ENCODE measurements around the gene POLE3. TPM values are rescaled to one million over a fixed set of nuclear protein-coding genes. Genes with fewer than 3 reads are reported as not detected.
"Not testable (repeated sequence)": the region's sequence is repeated elsewhere in the genome, so short reads cannot be mapped to it uniquely, and the experiment has no call there.

Gene POLE3
- total RNA-seq, 1 experiment from 2014 or later, result 81.1 TPM

DNA sequence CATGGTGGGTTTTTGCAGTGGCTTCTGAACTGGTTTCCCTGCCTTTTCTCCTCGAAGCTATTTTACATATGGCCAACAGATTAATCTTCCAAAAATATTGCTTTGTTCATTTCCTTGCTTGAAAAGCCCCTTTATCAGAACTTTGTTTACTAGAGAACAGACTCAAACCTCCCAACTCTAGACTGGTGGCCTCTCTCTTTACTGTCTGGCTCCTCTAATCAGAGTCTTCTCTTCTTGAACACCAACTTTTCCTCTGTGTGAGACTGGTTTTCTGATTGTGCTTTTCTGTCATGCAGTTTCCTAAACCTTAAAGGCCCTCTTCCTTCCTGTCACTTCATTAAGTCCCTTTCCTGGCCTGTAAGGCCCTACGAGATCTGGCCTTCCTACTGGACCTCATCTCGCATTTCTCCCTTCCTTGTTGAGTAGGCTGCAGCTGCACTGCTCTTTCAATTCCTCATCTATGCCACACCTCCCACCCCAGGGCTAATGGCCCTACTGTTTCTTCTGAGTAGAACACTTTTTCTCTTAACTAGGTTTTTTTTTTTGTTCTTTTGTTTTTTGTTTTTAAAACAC lies 5.8 kb upstream of the POLE3 start:
- no peak overlapping the region for H3K4me3 ChIP-seq
- no peaks in the 10 kb centered on the region for H3K27me3 ChIP-seq
- no peaks in the 10 kb centered on the region for H3K36me3 ChIP-seq
- no peaks in the 10 kb centered on the region for H3K9me3 ChIP-seq
- no peak for DNase-seq

DNA sequence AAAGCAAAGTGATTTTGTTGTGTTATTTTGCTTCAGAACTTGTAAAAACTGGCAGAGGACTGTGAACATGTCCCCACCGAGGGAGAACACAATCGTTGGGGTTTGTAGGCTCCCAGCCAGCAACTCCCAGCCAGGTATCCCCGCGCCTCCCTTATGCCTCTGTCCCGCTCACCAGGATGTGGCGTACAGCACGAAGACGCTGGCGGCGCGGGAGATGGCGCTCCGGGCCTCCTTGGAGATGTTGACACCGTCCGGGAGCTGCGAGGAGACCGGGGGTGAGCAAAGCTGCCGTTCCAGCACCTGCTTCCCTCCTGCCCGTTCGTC lies 630 bp downstream of the POLE3 start:
- no peaks in the 10 kb centered on the region for H3K9me3 ChIP-seq
- H3K27me3 ChIP-seq, result no peaks in the 10 kb centered on the region
- H3K4me3 ChIP-seq, result peak overlapping the region; percentile 70
- peaks cover 27% of the 10 kb centered on the region for H3K36me3 ChIP-seq
- DNase-seq, result no peak

DNA sequence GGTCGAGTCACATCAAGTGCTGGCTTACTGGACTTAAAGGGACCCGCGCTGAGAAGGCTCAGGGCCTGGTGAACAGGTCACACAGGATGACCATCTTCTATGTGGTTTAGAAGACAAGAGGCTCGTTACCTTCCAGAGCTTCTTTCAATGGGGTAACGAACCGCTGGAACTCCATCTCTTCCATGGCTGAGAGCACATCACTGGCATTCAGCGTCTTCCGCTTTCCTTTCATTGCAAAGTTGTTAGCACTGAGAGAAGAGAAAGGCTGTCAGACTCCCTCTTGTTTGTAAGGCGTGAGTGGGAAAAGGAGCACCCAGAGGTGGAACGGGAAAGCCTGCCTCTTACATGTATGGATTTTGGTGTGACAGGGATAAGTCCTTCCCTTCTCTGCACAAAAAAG lies 994 bp downstream of the POLE3 start:
- DNase-seq, result no peak
- no peaks in the 10 kb centered on the region for H3K9me3 ChIP-seq
- peak overlapping the region; percentile 70 for H3K4me3 ChIP-seq
- H3K27me3 ChIP-seq, result no peaks in the 10 kb centered on the region
- peaks cover 27% of the 10 kb centered on the region for H3K36me3 ChIP-seq

DNA sequence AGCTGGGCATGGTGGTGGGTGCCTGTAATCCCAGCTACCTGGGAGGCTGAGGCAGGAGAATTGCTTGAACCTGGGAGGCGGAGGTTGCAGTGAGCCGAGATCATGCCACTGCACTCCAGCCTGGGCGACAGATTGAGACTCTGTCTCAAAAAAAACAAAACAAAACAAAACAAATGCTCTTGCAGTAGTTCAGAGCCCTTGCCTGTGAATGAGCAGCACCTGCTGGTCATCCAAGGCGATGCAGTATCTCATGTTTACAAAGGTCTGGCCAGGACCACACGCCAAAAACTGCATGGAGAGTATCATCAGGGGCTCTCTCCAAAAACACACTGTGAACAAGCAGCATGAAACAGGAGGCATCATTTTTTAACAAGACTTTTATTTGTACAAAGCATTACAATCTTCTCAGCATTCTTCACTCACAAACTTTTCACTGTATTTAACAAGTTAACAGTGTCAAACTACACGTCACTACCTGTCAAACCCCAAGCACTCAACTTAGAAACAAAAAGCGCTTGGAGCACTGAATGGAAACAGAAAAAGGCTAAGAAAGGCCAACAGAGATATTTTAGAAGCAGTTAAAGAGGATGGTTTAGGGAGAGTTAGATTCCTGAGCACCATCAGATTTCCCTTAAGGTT lies 3.5 kb downstream of the POLE3 start:
- not testable (repeated sequence) for H3K27me3 ChIP-seq, H3K4me3 ChIP-seq, H3K9me3 ChIP-seq
- peak; percentile 59 for DNase-seq
- H3K36me3 ChIP-seq, result peaks cover 27% of the 10 kb centered on the region

DNA sequence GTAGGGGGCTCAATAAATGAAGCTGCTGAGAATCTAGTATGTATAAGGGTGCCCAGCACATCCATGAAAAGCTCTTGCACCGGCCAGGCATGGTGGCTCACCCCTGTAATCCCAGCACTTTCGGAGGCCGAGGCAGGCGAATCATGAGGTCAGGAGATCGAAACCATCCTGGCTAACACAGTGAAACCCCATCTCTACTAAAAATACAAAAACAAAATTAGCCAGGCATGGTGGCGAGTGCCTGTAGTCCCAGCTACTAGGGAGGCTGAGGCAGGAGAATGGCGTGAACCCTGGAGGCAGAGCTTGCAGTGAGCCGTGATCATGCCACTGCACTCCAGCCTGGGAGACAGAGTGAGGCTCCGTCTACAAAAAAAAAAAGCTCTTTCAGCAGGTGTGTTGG lies 4.1 kb downstream of the POLE3 start:
- peaks cover 27% of the 10 kb centered on the region for H3K36me3 ChIP-seq
- not testable (repeated sequence) for DNase-seq, H3K27me3 ChIP-seq, H3K4me3 ChIP-seq, H3K9me3 ChIP-seq

DNA sequence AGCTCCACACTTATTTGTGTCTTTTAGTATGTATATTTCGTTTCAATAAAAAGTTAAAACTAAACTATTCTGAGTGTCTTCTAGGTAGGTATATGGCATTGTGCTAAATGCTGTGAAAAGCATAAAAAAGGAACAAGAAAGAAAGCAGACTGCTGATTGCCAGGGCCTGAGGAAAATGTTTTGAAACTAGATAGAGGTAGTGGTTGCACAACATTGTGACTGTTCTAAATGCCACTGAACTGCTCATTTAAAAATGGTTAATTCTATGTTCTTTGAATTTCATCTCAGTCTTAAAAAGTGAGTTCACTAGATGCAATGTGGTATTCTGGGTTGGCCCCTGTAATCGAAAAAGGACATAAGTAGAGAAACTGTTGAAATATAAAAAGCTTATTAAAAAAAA lies 6.8 kb downstream of the POLE3 start:
- H3K9me3 ChIP-seq, result no peaks in the 10 kb centered on the region
- H3K27me3 ChIP-seq, result no peaks in the 10 kb centered on the region
- no peak overlapping the region for H3K4me3 ChIP-seq
- H3K36me3 ChIP-seq, result peaks cover 23% of the 10 kb centered on the region
- no peak for DNase-seq

DNA sequence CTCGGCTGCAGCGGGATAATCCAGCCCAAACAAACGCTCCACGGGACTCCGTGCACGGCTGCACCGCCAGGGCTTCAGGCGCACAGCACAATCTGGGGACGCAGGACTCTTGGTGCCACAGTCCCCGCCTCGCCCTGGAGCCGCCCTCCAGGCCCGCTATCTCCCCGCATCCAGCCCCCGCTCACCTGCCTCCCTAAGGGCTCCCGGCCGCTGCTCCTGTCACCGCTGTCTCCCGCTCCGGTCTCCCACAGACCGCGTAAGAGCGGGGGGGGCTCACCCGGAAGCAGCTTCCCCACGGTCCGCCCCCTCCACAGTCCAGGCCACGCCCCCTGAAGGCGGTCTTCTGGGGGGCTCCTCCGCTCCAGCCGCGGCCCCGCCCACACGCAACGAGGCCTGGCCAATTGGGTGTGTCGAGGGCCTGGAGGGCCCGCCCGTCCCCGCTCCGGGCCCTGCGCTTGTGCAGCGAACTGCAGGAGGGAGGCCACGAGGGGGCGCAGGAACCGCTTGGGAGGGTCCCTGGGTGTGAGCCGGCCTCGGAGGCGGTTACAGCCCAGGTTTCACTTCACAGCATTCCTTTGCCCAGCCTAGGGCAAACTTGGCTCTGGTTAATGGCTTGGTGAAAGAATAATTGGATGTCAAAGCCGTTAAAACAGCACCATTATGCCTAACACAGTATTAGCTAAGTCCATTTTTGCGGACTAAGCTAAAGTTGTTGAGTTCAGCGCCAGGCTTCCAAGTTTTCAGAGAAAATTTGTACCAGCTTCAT lies 9.3 kb downstream of the POLE3 start, which contains the start of gene ALAD:
Gene ALAD, minus strand, starts transcription at position 258 of the 766 bp plus-strand sequence. CDS start 7,725 bp downstream, outside the sequence.
- DNase-seq, result peak; percentile 98
- H3K9me3 ChIP-seq, result no peaks in the 10 kb centered on the region
- H3K27me3 ChIP-seq, result no peaks in the 10 kb centered on the region
- peaks cover 1% of the 10 kb centered on the region for H3K36me3 ChIP-seq
- H3K4me3 ChIP-seq, result peak within 1 kb of the TSS; percentile 73

DNA sequence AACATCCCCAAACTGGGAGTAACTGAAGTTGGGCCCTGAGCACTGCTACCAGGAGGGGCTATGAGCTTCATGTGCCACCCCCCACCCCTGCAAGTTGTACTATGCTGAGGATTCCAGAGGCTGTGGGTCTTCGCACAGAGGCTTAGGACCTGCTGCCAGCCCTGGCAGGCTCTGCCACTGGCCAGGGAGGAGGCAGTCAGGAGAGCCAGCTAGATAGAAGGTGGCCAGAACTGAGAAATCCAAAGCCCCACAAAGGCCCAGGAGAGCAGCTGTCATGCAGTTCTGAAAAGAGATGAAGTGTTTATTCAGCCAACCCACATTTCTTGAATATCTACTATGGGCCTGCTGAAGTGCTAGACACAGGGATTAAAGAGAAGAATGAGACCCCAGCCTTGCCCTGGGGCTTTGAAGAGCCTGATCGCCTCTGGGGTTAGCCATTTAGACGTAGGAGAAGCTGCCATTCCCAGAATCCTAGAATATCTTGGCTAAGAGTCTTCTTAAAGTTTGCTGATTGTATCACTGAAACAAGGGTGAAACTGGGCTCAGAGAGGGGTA lies 10.8 kb downstream of the POLE3 start:
- Histone ChIP-seq H3K4me3 (no peak overlapping the region; the same call in 1 of the 2 replicates), H3K27me3 (no peaks in the 10 kb centered on the region), H3K36me3 (no peaks in the 10 kb centered on the region), H3K9me3 (no peaks in the 10 kb centered on the region)
- no peak for DNase-seq

DNA sequence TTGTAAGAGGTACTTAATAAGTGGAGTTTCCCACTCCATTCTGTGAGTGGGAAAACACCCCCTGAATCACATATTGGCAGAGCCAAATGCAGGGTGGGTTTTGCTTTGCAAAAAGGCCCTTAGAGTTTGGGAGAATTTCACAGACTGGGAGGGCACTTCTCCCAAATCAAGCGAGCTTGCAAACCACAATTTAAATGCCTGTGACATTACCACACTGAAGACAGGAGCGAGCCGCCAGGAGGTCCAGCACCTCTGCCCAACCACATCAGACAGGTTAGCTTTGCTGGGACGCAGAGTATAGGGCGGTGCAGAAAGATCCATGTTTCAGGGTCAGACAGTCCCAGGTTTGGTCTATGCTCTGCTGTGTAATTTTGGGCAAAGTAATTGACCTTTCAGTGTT lies 11.7 kb downstream of the POLE3 start:
- Histone ChIP-seq H3K4me3 (no peak overlapping the region), H3K36me3 (no peaks in the 10 kb centered on the region), H3K9me3 (no peaks in the 10 kb centered on the region), H3K27me3 (no peaks in the 10 kb centered on the region)
- no peak for DNase-seq

DNA sequence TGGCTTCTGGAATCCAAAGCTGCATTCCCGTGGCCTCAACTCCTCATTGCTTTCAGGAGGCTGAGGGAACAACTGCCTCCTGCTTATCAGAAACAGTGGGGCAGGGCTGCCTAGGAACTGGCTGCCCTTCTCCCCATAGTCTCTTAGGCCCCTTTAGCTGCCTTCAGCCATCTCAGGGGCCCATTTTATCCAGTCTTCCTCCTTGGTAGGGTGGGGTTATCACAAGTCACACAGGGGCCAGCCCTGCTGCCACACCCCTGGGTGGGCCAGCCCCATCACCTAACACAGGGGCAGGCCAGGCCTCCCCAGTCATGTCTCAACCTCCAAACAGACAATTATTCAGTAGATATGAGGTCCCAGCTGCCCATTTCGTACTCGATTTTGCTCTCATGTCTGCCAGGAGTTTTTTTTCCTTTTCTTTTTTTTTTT lies 13.3 kb downstream of the POLE3 start:
- Histone ChIP-seq H3K9me3 (no peaks in the 10 kb centered on the region), H3K27me3 (no peaks in the 10 kb centered on the region)
- no peak for DNase-seq

DNA sequence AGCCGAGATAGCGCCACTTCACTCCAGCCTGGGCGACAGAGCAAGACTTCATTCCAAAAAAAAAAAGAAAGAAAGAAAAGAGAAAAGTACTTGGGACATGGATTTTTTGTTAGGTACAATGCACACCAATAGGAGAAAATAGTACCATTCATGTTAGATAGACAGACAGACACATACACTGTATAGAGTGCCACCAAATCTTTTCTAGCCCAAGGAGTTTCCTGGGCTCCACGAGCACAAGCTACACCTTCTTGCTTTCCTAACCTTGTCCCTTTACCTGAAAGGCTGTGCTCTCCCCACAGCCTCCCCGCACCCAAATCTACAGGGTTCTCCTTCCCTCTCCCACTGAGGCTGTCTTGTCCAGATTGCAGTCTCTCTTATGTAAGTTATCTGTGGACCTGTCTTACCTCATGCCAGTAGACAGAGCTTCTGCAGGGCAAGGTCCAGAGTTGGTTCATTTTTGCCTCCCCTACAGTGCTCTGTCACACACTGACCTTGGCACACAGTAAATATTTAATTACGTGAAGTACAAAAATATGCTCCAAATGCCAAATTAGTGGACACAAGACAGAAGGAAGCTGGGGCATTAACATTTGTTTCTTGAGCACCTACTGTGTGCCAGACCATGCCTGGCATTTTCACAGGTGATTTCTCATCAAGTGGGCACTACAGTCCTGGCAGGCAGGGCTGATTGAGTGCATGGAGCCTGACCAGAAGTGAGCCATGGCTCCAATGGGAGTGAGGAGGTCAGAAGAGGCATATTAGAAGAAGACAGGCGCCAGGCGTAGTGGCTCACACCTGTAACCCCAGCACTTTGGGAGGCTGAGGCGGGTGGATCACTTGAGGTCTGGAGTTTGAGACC lies 15.2 kb downstream of the POLE3 start:
- Histone ChIP-seq H3K9me3 (no peaks in the 10 kb centered on the region), H3K4me3 (no peak overlapping the region), H3K27me3 (no peaks in the 10 kb centered on the region), H3K36me3 (no peaks in the 10 kb centered on the region)
- DNase-seq, result no peak

More for the DNA sequence above, 13.3 kb downstream of the POLE3 start:
- Histone ChIP-seq H3K4me3 (no peak overlapping the region), H3K36me3 (no peaks in the 10 kb centered on the region)

DNA sequence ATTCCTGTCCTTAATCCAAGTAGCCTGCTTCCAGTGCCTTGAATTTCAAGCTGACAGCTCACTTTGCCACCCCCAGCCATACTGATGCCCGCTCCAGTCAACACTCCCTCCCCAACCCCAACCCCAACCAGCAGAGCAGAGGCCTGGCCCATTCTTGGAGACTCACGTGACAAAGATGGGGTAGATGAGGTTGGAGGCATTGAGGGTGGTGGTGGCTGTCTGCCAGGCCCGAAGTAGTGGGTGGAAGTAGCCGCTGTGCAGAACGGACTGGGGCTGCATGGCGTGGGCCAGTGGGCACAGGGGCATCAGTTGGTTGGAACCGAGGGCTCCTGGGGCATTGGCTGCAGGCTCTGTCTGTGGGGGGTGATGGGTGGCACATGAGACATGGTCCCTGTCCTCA lies 17.2 kb downstream of the POLE3 start:
- H3K36me3 ChIP-seq, result no peaks in the 10 kb centered on the region
- DNase-seq, result no peak
- no peaks in the 10 kb centered on the region for H3K9me3 ChIP-seq
- no peaks in the 10 kb centered on the region for H3K27me3 ChIP-seq
- H3K4me3 ChIP-seq, result no peak overlapping the region

DNA sequence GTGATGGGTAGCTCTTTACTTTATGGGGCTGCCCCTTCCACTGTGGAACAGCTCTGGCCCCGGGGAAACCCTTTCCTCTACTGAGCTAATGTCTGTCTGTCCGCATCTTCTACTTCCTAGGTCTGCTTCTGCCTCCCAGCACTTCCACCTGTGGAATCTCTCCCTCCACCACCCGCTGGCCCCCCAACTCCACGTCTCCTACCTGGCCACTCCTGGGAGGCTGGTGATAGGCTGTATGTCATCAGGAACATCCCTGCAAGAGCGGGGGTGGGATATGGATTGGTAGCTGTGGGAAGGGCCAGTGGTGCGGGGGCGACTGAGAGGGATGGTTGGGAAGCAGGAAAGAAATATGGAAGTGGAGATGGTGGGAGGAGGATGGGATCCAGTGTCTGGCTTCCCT lies 18.6 kb downstream of the POLE3 start:
- Histone ChIP-seq H3K4me3 (no peak overlapping the region), H3K9me3 (no peaks in the 10 kb centered on the region), H3K36me3 (no peaks in the 10 kb centered on the region), H3K27me3 (no peaks in the 10 kb centered on the region)
- DNase-seq, result no peak

DNA sequence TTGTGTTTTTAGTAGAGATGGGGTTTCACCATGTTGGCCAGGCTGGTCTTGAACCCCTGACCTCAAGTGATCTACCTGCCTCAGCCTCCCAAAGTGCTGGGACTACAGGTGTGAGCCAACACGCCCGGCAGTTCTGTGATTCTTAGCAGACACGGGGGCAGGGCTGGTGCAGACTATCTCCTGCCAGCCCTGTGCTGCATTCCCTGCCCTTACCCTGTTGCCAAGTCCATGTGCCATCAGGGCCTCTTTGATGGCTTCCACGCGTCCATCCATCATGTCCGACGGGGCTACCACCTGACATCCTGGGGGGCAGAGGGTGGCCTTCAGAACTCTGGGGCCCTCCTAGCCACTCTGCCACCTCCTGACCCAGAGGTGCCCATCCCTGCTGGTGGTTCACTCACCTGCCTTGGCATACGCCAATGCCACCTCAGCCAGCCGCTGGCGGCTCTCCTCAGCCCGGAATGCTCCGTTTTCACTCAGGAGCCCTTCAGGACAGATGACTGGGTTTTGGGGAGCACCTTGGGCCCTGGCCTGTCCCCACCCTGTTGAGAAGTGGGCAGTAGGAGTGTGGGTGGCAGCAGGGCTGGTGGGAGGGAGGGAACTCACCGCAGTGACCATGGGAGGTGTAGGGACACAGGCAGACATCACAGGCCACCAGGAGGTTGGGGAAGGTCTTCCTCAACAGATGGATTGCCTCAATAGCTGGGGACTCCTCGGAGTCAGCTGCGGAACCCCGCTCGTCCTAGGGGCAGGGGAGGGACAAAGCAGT lies 20.1 kb downstream of the POLE3 start:
- Histone ChIP-seq H3K4me3 (no peak overlapping the region), H3K27me3 (no peaks in the 10 kb centered on the region)
- no peak for DNase-seq

DNA sequence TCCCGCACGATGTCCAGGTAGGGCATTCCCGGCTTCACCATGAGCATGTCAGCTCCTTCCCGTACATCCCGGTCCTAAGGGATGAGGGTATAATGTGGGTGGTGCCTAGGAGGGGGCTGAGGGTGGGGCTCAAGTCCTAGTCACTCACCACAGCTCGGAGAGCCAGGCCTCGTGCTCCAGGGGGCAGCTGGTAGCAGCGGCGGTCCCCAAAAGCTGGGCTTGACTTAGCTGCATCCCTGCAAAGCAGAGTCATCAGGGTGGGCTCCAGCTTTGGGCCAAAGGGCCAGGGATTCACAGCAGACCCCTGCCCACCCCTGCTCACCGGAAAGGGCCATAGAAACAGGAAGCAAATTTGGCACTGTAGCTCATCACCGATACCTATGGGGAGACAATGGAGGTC lies 21.0 kb downstream of the POLE3 start:
- no peak for DNase-seq
- no peak overlapping the region for H3K4me3 ChIP-seq
- H3K36me3 ChIP-seq, result no peaks in the 10 kb centered on the region
- H3K9me3 ChIP-seq, result no peaks in the 10 kb centered on the region
- H3K27me3 ChIP-seq, result no peaks in the 10 kb centered on the region

More for the DNA sequence above, 20.1 kb downstream of the POLE3 start:
- H3K36me3 ChIP-seq, result no peaks in the 10 kb centered on the region
- no peaks in the 10 kb centered on the region for H3K9me3 ChIP-seq

DNA sequence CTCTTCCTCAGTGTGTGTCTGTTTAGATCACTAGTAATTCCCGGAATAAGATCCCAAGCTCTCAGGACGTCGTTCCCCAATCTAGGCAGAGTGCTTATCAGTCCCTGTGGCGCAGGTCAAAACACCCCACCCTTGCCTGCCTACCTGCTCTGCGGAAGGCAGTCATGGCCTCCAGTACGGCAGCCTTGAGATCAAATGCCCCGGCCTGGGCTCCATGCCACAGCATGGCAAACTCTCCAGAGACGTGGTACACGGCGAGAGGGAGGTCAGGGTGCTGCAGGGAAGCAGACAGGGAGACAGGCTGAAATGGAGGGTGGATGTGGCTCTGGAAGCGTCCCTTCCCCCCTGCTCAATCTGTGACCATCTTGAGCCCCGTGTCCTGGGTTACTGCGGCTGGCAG lies 21.6 kb downstream of the POLE3 start:
- H3K36me3 ChIP-seq, result no peaks in the 10 kb centered on the region
- no peaks in the 10 kb centered on the region for H3K27me3 ChIP-seq
- H3K9me3 ChIP-seq, result no peaks in the 10 kb centered on the region
- DNase-seq, result no peak
- H3K4me3 ChIP-seq, result no peak overlapping the region
